Caco-2 (cell line): ENCODE results near the gene NRXN3. TPM values are rescaled to one million over a fixed set of nuclear protein-coding genes. Genes with fewer than 3 reads are reported as not detected.

Source experiments
- BruUV-seq: library from RNA; stranded (reverse); fragments of 400-500 nt; replicated peaks from 2 replicates; lab custom pipeline; 2021; lab: Mats Ljungman, UMichigan
- CTCF ChIA-PET: fragments of 300-600 bp; sonication (Branson Sonifier 250); formaldehyde crosslinking; loops from one replicate; lab custom pipeline; 2022; ENCODE audit warnings: antibody characterized with exemption; lab: Charles Lee
- POLR2A ChIA-PET: fragments of 300-600 bp; sonication (Branson Sonifier 250); formaldehyde crosslinking; loops from one replicate; lab custom pipeline; 2022; ENCODE audit warnings: antibody characterized with exemption; lab: Charles Lee
- DNase-seq, 2 experiments: peaks; one replicate each; pipeline versions ENCODE4 v3.0.0 to v3.0.0-alpha.2; 2020 to 2022
- H3K27me3 ChIP-seq: replicated peaks from 2 replicates; pipeline ENCODE4 v1.6.0; 2011; ENCODE audit warnings: low read length; ENCODE audit not compliant: control insufficient read depth, insufficient read depth
- H3K36me3 ChIP-seq: 2 replicates; pipeline ENCODE4 v1.5.1; 2011; ENCODE audit warnings: low read length; ENCODE audit not compliant: control insufficient read depth, insufficient read depth
- H3K4me1 ChIP-seq: fragments of 250-450 bp; sonication (Bioruptor Pico); 2 replicates; pipeline ENCODE4 v1.5.1; 2020; ENCODE audit warnings: mild to moderate bottlenecking
- H3K4me3 ChIP-seq: 2 replicates; pipeline ENCODE4 v1.5.1; 2011; ENCODE audit warnings: low read depth, mild to moderate bottlenecking, control low read depth, low read length
- H3K9me3 ChIP-seq: fragments of 250-450 bp; sonication (Bioruptor Pico); 2 replicates; pipeline ENCODE4 v1.5.1; 2020; ENCODE audit warnings: mild to moderate bottlenecking, moderate library complexity
- H3K27ac Mint-ChIP-seq: one replicate; pipeline ENCODE4 v1.8.0; 2022; ENCODE audit warnings: mixed read lengths; ENCODE audit not compliant: unreplicated experiment
- H3K27me3 Mint-ChIP-seq: one replicate; pipeline ENCODE4 v1.8.0; 2022; ENCODE audit warnings: mixed read lengths; ENCODE audit not compliant: insufficient read depth, unreplicated experiment
- H3K36me3 Mint-ChIP-seq: one replicate; pipeline ENCODE4 v1.8.0; 2022; ENCODE audit warnings: mild to moderate bottlenecking, mixed read lengths; ENCODE audit not compliant: insufficient read depth, unreplicated experiment
- H3K4me1 Mint-ChIP-seq: one replicate; pipeline ENCODE4 v1.8.0; 2022; ENCODE audit warnings: low read depth, mixed read lengths; ENCODE audit not compliant: unreplicated experiment
- H3K4me3 Mint-ChIP-seq: one replicate; pipeline ENCODE4 v1.8.0; 2022; ENCODE audit warnings: mild to moderate bottlenecking, moderate library complexity, mixed read lengths; ENCODE audit not compliant: unreplicated experiment
- H3K9me3 Mint-ChIP-seq: one replicate; pipeline ENCODE4 v1.8.0; 2022; ENCODE audit warnings: mixed read lengths; ENCODE audit not compliant: unreplicated experiment
- intact Hi-C: fragments of 100-400 bp; cut with micrococcal nuclease; formaldehyde crosslinking; loops from one replicate; pipeline ENCODE4 v1.10.0; 2022; ENCODE audit not compliant: unreplicated experiment
- total RNA-seq: library from RNA; stranded (reverse); gene quantifications from 2 replicates; pipeline ENCODE4 v1.2.3, GENCODE V29; 2022
- TF ChIP-seq, protein P1 (sequence below), 2 experiments: fragments of 200-600 bp in 1 of 2; IDR thresholded peaks; 1 replicate in 1 of 2; 2 replicates in 1 of 2; pipeline versions ENCODE4 v1.5.1 to v1.8.0; 2011 to 2022; ENCODE audit warnings: antibody characterized with exemption in 1 of 2, control low read depth in 1 of 2, inconsistent platforms in 1 of 2, low read depth in 1 of 2, low read length in 1 of 2, mild to moderate bottlenecking in 1 of 2, moderate library complexity in 1 of 2; ENCODE audit not compliant: insufficient read depth in 1 of 2, severe bottlenecking in 1 of 2, unreplicated experiment in 1 of 2

NRXN3 gene
- total RNA-seq, 1 experiment from 2014 or later: 12.4 TPM

DNA sequence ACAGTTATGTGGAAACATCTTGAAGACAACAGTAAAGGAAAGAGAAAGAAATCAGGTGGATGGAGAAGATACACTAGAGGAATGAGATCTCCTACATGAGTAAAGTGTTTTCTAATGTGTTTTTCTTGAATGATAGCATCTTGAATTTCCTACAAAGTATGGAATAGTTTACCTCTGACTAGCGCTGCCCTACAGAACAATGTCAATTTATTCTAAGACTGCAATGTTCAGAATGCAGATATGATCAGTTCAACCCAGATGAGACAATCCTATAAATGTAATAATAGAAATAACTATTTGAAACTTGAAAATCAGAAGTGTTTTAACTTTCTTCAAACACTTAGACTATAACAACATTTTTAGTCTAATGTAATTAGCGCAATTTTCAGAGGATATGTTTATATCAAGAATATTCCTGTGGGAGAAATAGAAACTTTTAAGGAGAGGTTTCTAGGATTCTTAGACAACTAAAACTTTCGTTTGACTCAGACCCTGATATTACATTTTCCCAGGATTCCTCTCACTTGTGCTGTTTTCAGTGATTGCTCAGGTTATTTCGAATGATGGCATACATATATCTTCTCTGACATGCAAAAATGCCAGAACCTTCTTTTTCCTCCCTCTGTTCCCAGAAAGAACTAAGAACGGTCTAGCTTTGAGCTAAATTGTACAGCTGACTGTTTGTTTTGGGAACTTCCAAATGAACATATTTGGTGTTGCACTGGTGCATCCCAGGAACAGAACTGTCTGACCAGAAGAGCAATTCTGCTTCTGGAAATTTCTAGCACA, 1023.7 kb downstream of the NRXN3 start:
- H3K4me3 Mint-ChIP-seq: no peak overlapping the region
- H3K4me1 Mint-ChIP-seq: no peaks in the 10 kb centered on the region

DNA sequence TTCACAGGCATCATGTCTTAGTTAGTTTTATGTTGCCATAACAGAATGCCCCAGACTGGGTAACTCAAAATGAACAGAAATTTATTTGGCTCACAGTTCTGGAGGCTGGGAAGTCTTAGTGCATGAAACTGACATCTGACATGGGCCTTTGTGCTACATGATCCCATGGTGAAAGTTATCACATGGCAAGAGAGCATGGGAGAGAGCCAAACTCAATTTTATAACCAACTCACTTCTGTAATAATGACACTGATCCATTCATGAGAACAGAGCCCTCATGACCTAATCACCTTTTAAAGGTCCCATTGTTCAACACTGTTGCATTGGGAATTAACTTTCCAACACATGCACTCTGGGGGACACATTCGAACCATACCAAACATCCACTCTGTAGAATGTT, 1026.0 kb downstream of the NRXN3 start:
- ChIA-PET POLR2A (no interaction called here), CTCF (no interaction called here)
- Mint-ChIP-seq H3K9me3 (no peaks in the 10 kb centered on the region), H3K36me3 (no peaks in the 10 kb centered on the region), H3K4me3 (no peak overlapping the region), H3K27me3 (no peaks in the 10 kb centered on the region), H3K27ac (no peak overlapping the region), H3K4me1 (no peaks in the 10 kb centered on the region)
- no TSS peak for BruUV-seq
- Histone ChIP-seq H3K36me3 (no peaks in the 10 kb centered on the region), H3K27me3 (no peaks in the 10 kb centered on the region), H3K4me3 (no peak overlapping the region), H3K9me3 (no peaks in the 10 kb centered on the region), H3K4me1 (0 out of 2 replicates have a peak, but pooled peaks cover 3% of the 10 kb centered on the region)
- DNase-seq: no peak
- TF ChIP-seq, protein P1, sequence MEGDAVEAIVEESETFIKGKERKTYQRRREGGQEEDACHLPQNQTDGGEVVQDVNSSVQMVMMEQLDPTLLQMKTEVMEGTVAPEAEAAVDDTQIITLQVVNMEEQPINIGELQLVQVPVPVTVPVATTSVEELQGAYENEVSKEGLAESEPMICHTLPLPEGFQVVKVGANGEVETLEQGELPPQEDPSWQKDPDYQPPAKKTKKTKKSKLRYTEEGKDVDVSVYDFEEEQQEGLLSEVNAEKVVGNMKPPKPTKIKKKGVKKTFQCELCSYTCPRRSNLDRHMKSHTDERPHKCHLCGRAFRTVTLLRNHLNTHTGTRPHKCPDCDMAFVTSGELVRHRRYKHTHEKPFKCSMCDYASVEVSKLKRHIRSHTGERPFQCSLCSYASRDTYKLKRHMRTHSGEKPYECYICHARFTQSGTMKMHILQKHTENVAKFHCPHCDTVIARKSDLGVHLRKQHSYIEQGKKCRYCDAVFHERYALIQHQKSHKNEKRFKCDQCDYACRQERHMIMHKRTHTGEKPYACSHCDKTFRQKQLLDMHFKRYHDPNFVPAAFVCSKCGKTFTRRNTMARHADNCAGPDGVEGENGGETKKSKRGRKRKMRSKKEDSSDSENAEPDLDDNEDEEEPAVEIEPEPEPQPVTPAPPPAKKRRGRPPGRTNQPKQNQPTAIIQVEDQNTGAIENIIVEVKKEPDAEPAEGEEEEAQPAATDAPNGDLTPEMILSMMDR (IDR thresholded peaks at IDR 0.05; ENCODE audit: insufficient read depth in 1 of 2, low read depth in 1 of 2, low read length in 1 of 2, severe bottlenecking in 1 of 2, unreplicated experiment in 1 of 2): no peak
- intact Hi-C loops: no loop called here

More for the DNA sequence above, 1023.7 kb downstream of the NRXN3 start:
- ChIA-PET CTCF (no interaction called here), POLR2A (no interaction called here)
- no peak overlapping the region for H3K27ac Mint-ChIP-seq
- Histone ChIP-seq H3K9me3 (no peaks in the 10 kb centered on the region), H3K4me1 (no peaks in the 10 kb centered on the region), H3K4me3 (no peak overlapping the region), H3K36me3 (no peaks in the 10 kb centered on the region), H3K27me3 (no peaks in the 10 kb centered on the region)
- no peak for DNase-seq
- no TSS peak for BruUV-seq
- TF ChIP-seq, protein P1 (IDR thresholded peaks at IDR 0.05; ENCODE audit: insufficient read depth in 1 of 2, low read depth in 1 of 2, low read length in 1 of 2, severe bottlenecking in 1 of 2, unreplicated experiment in 1 of 2): no peak
- no peaks in the 10 kb centered on the region for H3K9me3 Mint-ChIP-seq
- intact Hi-C loops: no loop called here
- no peaks in the 10 kb centered on the region for H3K27me3 Mint-ChIP-seq
- H3K36me3 Mint-ChIP-seq: no peaks in the 10 kb centered on the region

DNA sequence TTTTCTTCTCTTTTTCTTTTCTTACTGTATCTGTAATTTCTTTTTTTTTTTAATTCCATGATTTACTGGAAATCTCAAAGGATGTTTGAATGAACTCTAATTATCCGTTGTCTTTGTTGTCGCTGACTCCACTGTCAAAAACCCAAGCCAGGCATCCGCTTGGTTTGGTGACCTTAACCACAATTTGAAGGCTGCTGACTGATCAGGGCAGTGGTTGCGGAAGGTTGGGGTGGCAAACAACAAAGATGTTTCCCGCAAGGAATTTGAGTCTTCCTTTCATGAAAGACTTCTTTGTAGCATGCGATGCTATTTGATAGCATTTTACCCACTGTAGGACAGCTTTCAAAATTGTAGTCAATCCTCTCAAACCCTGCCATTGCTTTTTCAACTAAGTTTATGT, 1027.3 kb downstream of the NRXN3 start:
- Histone ChIP-seq H3K9me3 (no peaks in the 10 kb centered on the region), H3K36me3 (no peaks in the 10 kb centered on the region), H3K4me3 (no peak overlapping the region), H3K4me1 (peaks cover 10% of the 10 kb centered on the region; the same call in 1 of the 2 replicates), H3K27me3 (no peaks in the 10 kb centered on the region)
- intact Hi-C loops: no loop called here
- H3K27ac Mint-ChIP-seq: no peak overlapping the region
- DNase-seq: no peak
- ChIA-PET POLR2A (no interaction called here), CTCF (no interaction called here)
- no peaks in the 10 kb centered on the region for H3K36me3 Mint-ChIP-seq
- H3K9me3 Mint-ChIP-seq: no peaks in the 10 kb centered on the region
- no peak overlapping the region for H3K4me3 Mint-ChIP-seq
- BruUV-seq: no TSS peak
- no peaks in the 10 kb centered on the region for H3K27me3 Mint-ChIP-seq
- H3K4me1 Mint-ChIP-seq: peaks cover 6% of the 10 kb centered on the region
- TF ChIP-seq, protein P1 (IDR thresholded peaks at IDR 0.05; ENCODE audit: insufficient read depth in 1 of 2, low read depth in 1 of 2, low read length in 1 of 2, severe bottlenecking in 1 of 2, unreplicated experiment in 1 of 2): no peak
